Chondrocyte (in vitro differentiated cells): ENCODE measurements around the gene PILRB. TPM values are rescaled to one million over a fixed set of nuclear protein-coding genes. Genes with fewer than 3 reads are reported as not detected.
A peak's percentile ranks its signal among the peaks of the same experiment; 100 is the strongest.

ENCODE experiments used
- DNase-seq: peaks from one replicate; pipeline ENCODE4 v3.0.0; 2021; ENCODE audit warnings: mixed read lengths, low spot score
- H3K27ac Mint-ChIP-seq: one replicate; pipeline ENCODE4 v1.8.0; 2021; ENCODE audit warnings: mild to moderate bottlenecking, moderate library complexity, mixed read lengths; ENCODE audit not compliant: unreplicated experiment
- H3K27me3 Mint-ChIP-seq: 2 replicates; pipeline ENCODE4 v1.8.0; 2021; ENCODE audit warnings: low read depth, mixed read lengths
- H3K36me3 Mint-ChIP-seq: 2 replicates; pipeline ENCODE4 v1.8.0; 2021; ENCODE audit warnings: low read depth, mixed read lengths
- H3K4me1 Mint-ChIP-seq: 2 replicates; pipeline ENCODE4 v1.8.0; 2021; ENCODE audit warnings: low read depth, mild to moderate bottlenecking, mixed read lengths
- H3K4me3 Mint-ChIP-seq: one replicate; pipeline ENCODE4 v1.8.0; 2021; ENCODE audit warnings: mild to moderate bottlenecking, moderate library complexity, mixed read lengths; ENCODE audit not compliant: unreplicated experiment
- H3K9me3 Mint-ChIP-seq: 2 replicates; pipeline ENCODE4 v1.8.0; 2021; ENCODE audit warnings: low read depth, mixed read lengths
- CTCF ChIP-seq: fragments of 200-600 bp; sonication (generic); IDR thresholded peaks from 2 replicates; pipeline ENCODE4 v1.5.0; 2021; ENCODE audit warnings: antibody characterized with exemption, mild to moderate bottlenecking, moderate library complexity
- total RNA-seq: library from RNA; stranded (reverse); gene quantifications from 3 replicates; pipeline ENCODE4 v1.2.1, GENCODE V29; 2021

PILRB gene
- total RNA-seq, 1 donor from 2014 or later: 20.3 TPM

DNA sequence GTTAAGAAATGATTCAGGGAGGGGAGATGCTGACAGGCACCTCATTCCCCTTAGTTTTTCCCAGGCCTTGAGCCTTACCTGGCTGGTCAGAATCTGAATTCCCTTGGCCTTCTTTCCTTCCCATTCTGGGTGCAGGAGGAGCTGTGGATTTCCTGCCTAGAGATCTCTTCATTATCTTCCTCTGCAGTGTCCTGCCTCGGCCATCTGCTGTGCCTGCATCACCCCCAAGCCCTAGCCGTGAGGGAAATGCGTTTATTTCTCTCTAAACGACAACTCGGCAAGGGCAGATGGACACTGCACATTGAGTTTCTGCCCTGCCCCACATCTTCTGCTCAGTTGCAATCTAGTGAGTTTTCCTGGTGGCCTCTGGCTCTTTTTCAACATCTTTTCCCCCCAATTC is 43.9 kb downstream of the PILRB start:
- no peaks in the 10 kb centered on the region for H3K4me1 Mint-ChIP-seq
- no peak for TF ChIP-seq CTCF
- no peak overlapping the region for H3K4me3 Mint-ChIP-seq
- DNase-seq: no peak
- H3K27ac Mint-ChIP-seq: no peak overlapping the region
- H3K36me3 Mint-ChIP-seq: no peaks in the 10 kb centered on the region
- H3K27me3 Mint-ChIP-seq: peaks cover 29% of the 10 kb centered on the region
- no peaks in the 10 kb centered on the region for H3K9me3 Mint-ChIP-seq

GRCh38 chr7:100402241-100402640 is 44.3 kb downstream of the PILRB start:
- DNase-seq: no peak
- Mint-ChIP-seq H3K27ac (no peak overlapping the region), H3K4me3 (no peak overlapping the region), H3K4me1 (no peaks in the 10 kb centered on the region), H3K9me3 (no peaks in the 10 kb centered on the region), H3K36me3 (no peaks in the 10 kb centered on the region), H3K27me3 (peaks cover 25% of the 10 kb centered on the region)
- no peak for TF ChIP-seq CTCF

- H3K36me3 Mint-ChIP-seq: no peaks in the 10 kb centered on the region
- H3K9me3 Mint-ChIP-seq: no peaks in the 10 kb centered on the region
- peaks cover 6% of the 10 kb centered on the region for H3K27me3 Mint-ChIP-seq
- TF ChIP-seq CTCF: no peak
- no peak for DNase-seq
- H3K4me3 Mint-ChIP-seq: no peak overlapping the region
- H3K4me1 Mint-ChIP-seq: no peaks in the 10 kb centered on the region
- no peak overlapping the region for H3K27ac Mint-ChIP-seq
Measured at GRCh38 chr7:100406767-100407166, 48.9 kb downstream of the PILRB start.

- H3K9me3 Mint-ChIP-seq: no peaks in the 10 kb centered on the region
- no peaks in the 10 kb centered on the region for H3K36me3 Mint-ChIP-seq
- no peak overlapping the region for H3K4me3 Mint-ChIP-seq
- no peak for DNase-seq
- H3K4me1 Mint-ChIP-seq: no peaks in the 10 kb centered on the region
- peak; percentile 85 for TF ChIP-seq CTCF
- H3K27ac Mint-ChIP-seq: no peak overlapping the region
- peaks cover 6% of the 10 kb centered on the region for H3K27me3 Mint-ChIP-seq
Measured at GRCh38 chr7:100407285-100408180, 49.6 kb downstream of the PILRB start.

DNA sequence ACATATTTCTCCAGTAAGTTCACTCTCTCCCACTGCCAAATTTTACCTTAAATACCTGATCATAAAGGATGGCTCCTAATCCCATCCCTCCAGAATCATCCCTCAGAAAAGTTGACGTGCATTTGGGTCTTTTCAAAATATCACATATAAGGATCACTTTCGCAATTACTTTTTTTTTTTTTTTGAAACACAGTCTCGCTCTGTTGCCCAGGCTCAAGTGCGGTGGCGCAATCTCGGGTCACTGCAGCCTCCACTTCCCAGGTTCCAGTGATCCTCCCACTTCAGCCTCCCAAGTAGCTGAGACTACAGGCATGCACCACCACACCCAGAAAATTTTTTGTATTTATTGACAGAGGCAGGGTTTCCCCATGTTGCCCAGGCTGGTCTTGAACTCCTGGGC is 53.2 kb downstream of the PILRB start:
- H3K4me3 Mint-ChIP-seq: no peak overlapping the region
- H3K4me1 Mint-ChIP-seq: no peaks in the 10 kb centered on the region

More for the DNA sequence above, 53.2 kb downstream of the PILRB start:
- no peak overlapping the region for H3K27ac Mint-ChIP-seq
- H3K36me3 Mint-ChIP-seq: no peaks in the 10 kb centered on the region
- peaks cover 1% of the 10 kb centered on the region for H3K27me3 Mint-ChIP-seq
- DNase-seq: no peak
- no peak for TF ChIP-seq CTCF
- H3K9me3 Mint-ChIP-seq: no peaks in the 10 kb centered on the region
